OCI-LY3 (cell line): ENCODE results near the gene ZNF496.

Experiments
- H2AFZ ChIP-seq: fragments of 200-600, 300-600 bp; shearing (Covaris generic); 2 replicates; pipeline ENCODE4 v1.6.0; 2014; ENCODE audit warnings: antibody characterized with exemption, low read depth, low read length
- H3K27ac ChIP-seq: fragments of 200-600, 300-600 bp; sonication (generic); 2 replicates; pipeline ENCODE4 v1.5.1; 2014; ENCODE audit warnings: mild to moderate bottlenecking, low read length, moderate library complexity, mixed read lengths
- H3K27me3 ChIP-seq: fragments of 200-600, 300-600 bp; sonication (generic); 2 replicates; pipeline ENCODE4 v1.6.1; 2014; ENCODE audit warnings: low read depth, low read length, mixed read lengths
- H3K36me3 ChIP-seq: fragments of 200-600, 300-600 bp; sonication (generic); replicated peaks from 2 replicates; pipeline ENCODE3; 2014; ENCODE audit warnings: low read depth, low read length, mixed read lengths
- H3K4me1 ChIP-seq: fragments of 300-600, 200-600 bp; sonication (generic); 2 replicates; pipeline ENCODE4 v1.6.1; 2014; ENCODE audit warnings: low read length, mixed read lengths
- H3K4me2 ChIP-seq: fragments of 200-600, 300-600 bp; sonication (generic); 2 replicates; pipeline ENCODE4 v1.6.1; 2014; ENCODE audit warnings: low read length, mixed read lengths
- H3K4me3 ChIP-seq: fragments of 300-600, 200-600 bp; sonication (generic); 2 replicates; pipeline ENCODE4 v1.5.1; 2014; ENCODE audit warnings: antibody characterized with exemption, mild to moderate bottlenecking, low read length, moderate library complexity
- H3K79me2 ChIP-seq: fragments of 300-600, 200-600 bp; shearing (Covaris generic); 2 replicates; pipeline ENCODE4 v1.6.1; 2014; ENCODE audit warnings: mild to moderate bottlenecking, low read length, mixed read lengths
- H3K9ac ChIP-seq: fragments of 300-600, 200-600 bp; shearing (Covaris generic); 2 replicates; pipeline ENCODE4 v1.6.0; 2014; ENCODE audit warnings: mild to moderate bottlenecking, low read length, moderate library complexity
- H3K9me3 ChIP-seq: fragments of 200-600, 300-600 bp; shearing (Covaris generic); 2 replicates; pipeline ENCODE4 v1.6.1; 2014; ENCODE audit warnings: low read length, mixed read lengths; ENCODE audit not compliant: insufficient read depth
- H4K20me1 ChIP-seq: fragments of 200-600, 300-600 bp; sonication (generic); 2 replicates; pipeline ENCODE4 v1.6.1; 2016; ENCODE audit warnings: low read length, mixed read lengths; ENCODE audit not compliant: insufficient read depth
- CTCF ChIP-seq: fragments of 200-600, 300-600 bp; sonication (generic); IDR thresholded peaks from 2 replicates; pipeline ENCODE4 v1.5.1; 2014; ENCODE audit warnings: antibody characterized with exemption, low read length, low read depth
- EZH2phosphoT487 ChIP-seq: fragments of 200-600 bp; shearing (Covaris generic); IDR thresholded peaks from 2 replicates; pipeline ENCODE4 v1.6.1; 2018; ENCODE audit warnings: antibody characterized with exemption, mixed run types, low read depth

ZNF496 gene

GRCh38 chr1:247316590-247317197 is 15.0 kb downstream of the ZNF496 start:
- H3K4me2 ChIP-seq: peak overlapping the region; percentile 97
- H2AFZ ChIP-seq: no peak overlapping the region
- H3K9me3 ChIP-seq: no peaks in the 10 kb centered on the region
- H3K27ac ChIP-seq: peak overlapping the region; percentile 92
- H3K27me3 ChIP-seq: no peaks in the 10 kb centered on the region
- H3K4me1 ChIP-seq: peaks cover 54% of the 10 kb centered on the region
- H3K4me3 ChIP-seq: peak overlapping the region; percentile 71
- peaks cover 57% of the 10 kb centered on the region for H3K36me3 ChIP-seq
- no peaks in the 10 kb centered on the region for H4K20me1 ChIP-seq
- no peak for TF ChIP-seq CTCF
- no peak for TF ChIP-seq EZH2phosphoT487
- peaks cover 16% of the 10 kb centered on the region for H3K79me2 ChIP-seq
- peak overlapping the region; percentile 93 for H3K9ac ChIP-seq

- Histone ChIP-seq H3K4me1 (no peaks in the 10 kb centered on the region), H3K9me3 (no peaks in the 10 kb centered on the region), H3K4me2 (no peak overlapping the region), H3K9ac (no peak overlapping the region), H4K20me1 (no peaks in the 10 kb centered on the region), H3K36me3 (peaks cover 89% of the 10 kb centered on the region), H3K4me3 (no peak overlapping the region), H2AFZ (no peak overlapping the region), H3K79me2 (no peaks in the 10 kb centered on the region), H3K27ac (no peak overlapping the region), H3K27me3 (no peaks in the 10 kb centered on the region)
- TF ChIP-seq EZH2phosphoT487 (no peak), CTCF (no peak)
Observed at GRCh38 chr1:247304031-247304430, 27.6 kb downstream of the ZNF496 start.

- no peaks in the 10 kb centered on the region for H4K20me1 ChIP-seq
- H2AFZ ChIP-seq: no peak overlapping the region
- H3K36me3 ChIP-seq: peaks cover 89% of the 10 kb centered on the region
- H3K4me2 ChIP-seq: no peak overlapping the region
- no peak overlapping the region for H3K4me3 ChIP-seq
- H3K79me2 ChIP-seq: no peaks in the 10 kb centered on the region
- TF ChIP-seq CTCF (no peak), EZH2phosphoT487 (no peak)
- no peaks in the 10 kb centered on the region for H3K9me3 ChIP-seq
- no peaks in the 10 kb centered on the region for H3K4me1 ChIP-seq
- H3K9ac ChIP-seq: no peak overlapping the region
- no peaks in the 10 kb centered on the region for H3K27me3 ChIP-seq
- H3K27ac ChIP-seq: no peak overlapping the region
Observed at GRCh38 chr1:247303216-247303615, 28.5 kb downstream of the ZNF496 start.

GRCh38 chr1:247301176-247301540 is 30.5 kb downstream of the ZNF496 start:
- Histone ChIP-seq H3K79me2 (no peaks in the 10 kb centered on the region), H3K36me3 (peaks cover 78% of the 10 kb centered on the region), H3K4me3 (no peak overlapping the region), H3K9me3 (no peaks in the 10 kb centered on the region), H3K9ac (no peak overlapping the region), H3K27me3 (no peaks in the 10 kb centered on the region), H2AFZ (no peak overlapping the region), H4K20me1 (no peaks in the 10 kb centered on the region), H3K4me1 (no peaks in the 10 kb centered on the region), H3K4me2 (no peak overlapping the region), H3K27ac (no peak overlapping the region)
- TF ChIP-seq EZH2phosphoT487 (no peak), CTCF (no peak)
